ENCODE results near the gene SLC41A3. TPM values are rescaled to one million over a fixed set of nuclear protein-coding genes. Genes with fewer than 3 reads are reported as not detected.

SLC41A3 gene
- total and polyA plus RNA-seq, 10 of the 15 experiments (the other 5 are each of a cell fraction or from before 2014, with no cell fraction given): 8.3 to 29.5 (median 16.7) TPM

DNA sequence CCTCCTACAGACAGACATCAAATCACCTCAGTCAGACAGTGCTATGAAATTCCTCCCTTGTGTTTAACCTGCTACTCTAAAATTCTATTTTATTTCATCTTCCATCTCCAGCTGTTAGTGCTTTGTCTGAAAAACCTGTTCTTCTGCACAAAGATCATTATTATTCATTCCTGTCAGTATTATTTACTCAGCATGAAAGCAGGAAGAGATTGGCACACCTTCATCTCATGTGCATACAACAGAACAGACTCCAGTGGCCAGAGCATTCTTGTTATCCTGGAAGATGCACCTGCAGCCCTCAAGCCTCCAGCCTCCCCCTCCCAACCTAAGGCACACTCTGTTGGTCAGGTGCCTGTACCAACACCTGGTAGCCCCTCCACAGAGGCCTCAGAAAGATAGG lies 116.8 kb downstream of the SLC41A3 start:
- no peak overlapping the region for H3K4me3 ChIP-seq
- no peaks in the 10 kb centered on the region for H4K20me1 ChIP-seq (ENCODE audit: control insufficient read depth, insufficient read depth)
- H3K27ac ChIP-seq (ENCODE audit: control insufficient read depth, insufficient read depth): no peak overlapping the region
- peaks cover 0 to 4% of the 10 kb centered on the region in 2 experiments; a peak in 2 of 4 replicates for H3K27me3 ChIP-seq (replicated peaks in 1 of 2; ENCODE audit: control insufficient read depth in 2 of 2, insufficient read depth in 2 of 2, low read length in 1 of 2)
- no peak overlapping the region for H3K9ac ChIP-seq (ENCODE audit: control insufficient read depth, insufficient read depth, low read length)
- no peaks in the 10 kb centered on the region for H3K79me2 ChIP-seq (ENCODE audit: control insufficient read depth, insufficient read depth, low read length)
- ChIA-PET POLR2A (no interaction called here), CTCF (no interaction called here), SMC1A (ENCODE audit: uncharacterized antibody, unreplicated experiment) (no interaction called here), RAD21 (ENCODE audit: unreplicated experiment) (no interaction called here)
- ATAC-seq (no peak), FAIRE-seq (no peak), DNase-seq (ENCODE audit: low read depth, low spot score) (no peak)
- in situ Hi-C loops (cut with MboI) (no loop called here), intact Hi-C loops (cut with micrococcal nuclease; ENCODE audit: unreplicated experiment) (no loop called here)
- no peaks in the 10 kb centered on the region for H3K4me1 ChIP-seq (ENCODE audit: control insufficient read depth, insufficient read depth, low read length)
- H3K36me3 ChIP-seq (ENCODE audit: control insufficient read depth in 2 of 2, insufficient read depth in 2 of 2, low read length in 1 of 2): no peaks in the 10 kb centered on the region
- H3K4me2 ChIP-seq (ENCODE audit: control insufficient read depth, insufficient read depth): no peak overlapping the region
- H2AFZ ChIP-seq (ENCODE audit: control insufficient read depth, low read depth, low read length): no peak overlapping the region
- H3K9me3 ChIP-seq (replicated peaks; ENCODE audit: control insufficient read depth, insufficient read depth, low read length): no peaks in the 10 kb centered on the region
- TF ChIP-seq YY1 (IDR thresholded peaks at IDR 0.05; ENCODE audit: low read depth, low read length): no peak
- no TSS peak for BruUV-seq (replicated peaks)

DNA sequence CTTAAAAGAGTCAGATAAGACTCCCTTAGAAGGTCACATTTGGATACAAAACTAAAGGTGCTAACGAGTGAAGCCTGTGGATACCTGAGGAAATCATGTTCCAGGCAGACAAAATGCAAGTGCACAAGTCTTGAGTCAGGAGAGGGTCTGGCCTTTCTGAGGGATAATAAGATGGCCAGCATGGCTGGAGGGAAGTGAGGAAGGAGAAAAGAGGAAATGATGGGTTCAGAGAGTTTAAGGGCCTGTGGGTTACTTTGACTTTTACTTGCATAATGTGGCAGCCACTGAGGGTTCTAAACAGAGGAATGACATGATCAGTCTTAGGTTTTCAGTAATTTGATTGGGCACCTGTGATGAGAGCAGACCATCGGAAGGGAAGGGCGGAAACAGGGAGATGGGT lies 118.4 kb downstream of the SLC41A3 start:
- BruUV-seq (replicated peaks): no TSS peak
- in situ Hi-C loops (cut with MboI): no loop called here
- TF ChIP-seq NFYB (IDR thresholded peaks at IDR 0.05; ENCODE audit: insufficient read depth, low read depth, low read length) (no peak), RFX5 (IDR thresholded peaks at IDR 0.05; ENCODE audit: low read depth, low read length) (no peak), CBX3 (IDR thresholded peaks at IDR 0.05; ENCODE audit: borderline replicate concordance, low read depth) (no peak), RELA (IDR thresholded peaks at IDR 0.05; ENCODE audit: borderline replicate concordance, partially characterized antibody) (no peak), RCOR1 (conservative IDR thresholded peaks at IDR 0.05; ENCODE audit: low read depth, low read length) (no peak), NBN (IDR thresholded peaks at IDR 0.05) (no peak), STAT3 (IDR thresholded peaks at IDR 0.05; ENCODE audit: low read depth, low read length) (no peak), SMARCA5 (IDR thresholded peaks at IDR 0.05) (no peak), BRCA1 (IDR thresholded peaks at IDR 0.05; ENCODE audit: low read depth, low read length) (no peak), SREBF2 (IDR thresholded peaks at IDR 0.05; ENCODE audit: low read length) (no peak), DPF2 (IDR thresholded peaks at IDR 0.05) (no peak)
- TF ChIP-seq, protein P1, sequence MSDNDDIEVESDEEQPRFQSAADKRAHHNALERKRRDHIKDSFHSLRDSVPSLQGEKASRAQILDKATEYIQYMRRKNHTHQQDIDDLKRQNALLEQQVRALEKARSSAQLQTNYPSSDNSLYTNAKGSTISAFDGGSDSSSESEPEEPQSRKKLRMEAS (IDR thresholded peaks at IDR 0.05; ENCODE audit: low read depth, low read length): no peak
- TF ChIP-seq, protein P2, sequence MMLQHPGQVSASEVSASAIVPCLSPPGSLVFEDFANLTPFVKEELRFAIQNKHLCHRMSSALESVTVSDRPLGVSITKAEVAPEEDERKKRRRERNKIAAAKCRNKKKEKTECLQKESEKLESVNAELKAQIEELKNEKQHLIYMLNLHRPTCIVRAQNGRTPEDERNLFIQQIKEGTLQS (IDR thresholded peaks at IDR 0.05; ENCODE audit: borderline replicate concordance, extremely low read depth, low read depth, low read length): no peak
- TF ChIP-seq, protein P3, sequence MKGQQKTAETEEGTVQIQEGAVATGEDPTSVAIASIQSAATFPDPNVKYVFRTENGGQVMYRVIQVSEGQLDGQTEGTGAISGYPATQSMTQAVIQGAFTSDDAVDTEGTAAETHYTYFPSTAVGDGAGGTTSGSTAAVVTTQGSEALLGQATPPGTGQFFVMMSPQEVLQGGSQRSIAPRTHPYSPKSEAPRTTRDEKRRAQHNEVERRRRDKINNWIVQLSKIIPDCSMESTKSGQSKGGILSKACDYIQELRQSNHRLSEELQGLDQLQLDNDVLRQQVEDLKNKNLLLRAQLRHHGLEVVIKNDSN (IDR thresholded peaks at IDR 0.05; ENCODE audit: borderline replicate concordance, extremely low read length, insufficient read depth, low read depth, low read length): no peak
- TF ChIP-seq, protein P4, sequence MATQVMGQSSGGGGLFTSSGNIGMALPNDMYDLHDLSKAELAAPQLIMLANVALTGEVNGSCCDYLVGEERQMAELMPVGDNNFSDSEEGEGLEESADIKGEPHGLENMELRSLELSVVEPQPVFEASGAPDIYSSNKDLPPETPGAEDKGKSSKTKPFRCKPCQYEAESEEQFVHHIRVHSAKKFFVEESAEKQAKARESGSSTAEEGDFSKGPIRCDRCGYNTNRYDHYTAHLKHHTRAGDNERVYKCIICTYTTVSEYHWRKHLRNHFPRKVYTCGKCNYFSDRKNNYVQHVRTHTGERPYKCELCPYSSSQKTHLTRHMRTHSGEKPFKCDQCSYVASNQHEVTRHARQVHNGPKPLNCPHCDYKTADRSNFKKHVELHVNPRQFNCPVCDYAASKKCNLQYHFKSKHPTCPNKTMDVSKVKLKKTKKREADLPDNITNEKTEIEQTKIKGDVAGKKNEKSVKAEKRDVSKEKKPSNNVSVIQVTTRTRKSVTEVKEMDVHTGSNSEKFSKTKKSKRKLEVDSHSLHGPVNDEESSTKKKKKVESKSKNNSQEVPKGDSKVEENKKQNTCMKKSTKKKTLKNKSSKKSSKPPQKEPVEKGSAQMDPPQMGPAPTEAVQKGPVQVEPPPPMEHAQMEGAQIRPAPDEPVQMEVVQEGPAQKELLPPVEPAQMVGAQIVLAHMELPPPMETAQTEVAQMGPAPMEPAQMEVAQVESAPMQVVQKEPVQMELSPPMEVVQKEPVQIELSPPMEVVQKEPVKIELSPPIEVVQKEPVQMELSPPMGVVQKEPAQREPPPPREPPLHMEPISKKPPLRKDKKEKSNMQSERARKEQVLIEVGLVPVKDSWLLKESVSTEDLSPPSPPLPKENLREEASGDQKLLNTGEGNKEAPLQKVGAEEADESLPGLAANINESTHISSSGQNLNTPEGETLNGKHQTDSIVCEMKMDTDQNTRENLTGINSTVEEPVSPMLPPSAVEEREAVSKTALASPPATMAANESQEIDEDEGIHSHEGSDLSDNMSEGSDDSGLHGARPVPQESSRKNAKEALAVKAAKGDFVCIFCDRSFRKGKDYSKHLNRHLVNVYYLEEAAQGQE (IDR thresholded peaks at IDR 0.05; ENCODE audit: low read depth, low read length): no peak

More for the DNA sequence above, 118.4 kb downstream of the SLC41A3 start:
- intact Hi-C loops (cut with micrococcal nuclease; ENCODE audit: unreplicated experiment): no loop called here
- no peaks in the 10 kb centered on the region for H3K79me2 ChIP-seq (ENCODE audit: control insufficient read depth, insufficient read depth, low read length)
- FAIRE-seq: no peak
- no peak for DNase-seq (ENCODE audit: low read depth, low spot score)
- POLR2A ChIA-PET: no interaction called here
- WGBS (ENCODE audit: insufficient coverage, insufficient replicate concordance, low lambda C conversion rate, missing lambda C conversion rate): 54% methylated on average over 3 of the region's 3 CpGs
- H3K4me1 ChIP-seq (ENCODE audit: control insufficient read depth, insufficient read depth, low read length): no peaks in the 10 kb centered on the region
- H4K20me1 ChIP-seq (ENCODE audit: control insufficient read depth, insufficient read depth): no peaks in the 10 kb centered on the region
- H3K4me3 ChIP-seq: no peak overlapping the region
- H2AFZ ChIP-seq (ENCODE audit: control insufficient read depth, low read depth, low read length): no peak overlapping the region
- H3K9me3 ChIP-seq (replicated peaks; ENCODE audit: control insufficient read depth, insufficient read depth, low read length): no peaks in the 10 kb centered on the region
- SMC1A ChIA-PET (ENCODE audit: uncharacterized antibody, unreplicated experiment): no interaction called here
- CTCF ChIA-PET: no interaction called here
- no peaks in the 10 kb centered on the region; a peak in 2 of 4 replicates for H3K27me3 ChIP-seq (replicated peaks in 1 of 2; ENCODE audit: control insufficient read depth in 2 of 2, insufficient read depth in 2 of 2, low read length in 1 of 2)
- ATAC-seq: no peak
- H3K36me3 ChIP-seq (ENCODE audit: control insufficient read depth in 2 of 2, insufficient read depth in 2 of 2, low read length in 1 of 2): no peaks in the 10 kb centered on the region
- RAD21 ChIA-PET (ENCODE audit: unreplicated experiment): no interaction called here
- no peak overlapping the region for H3K4me2 ChIP-seq (ENCODE audit: control insufficient read depth, insufficient read depth)
- no peak overlapping the region for H3K27ac ChIP-seq (ENCODE audit: control insufficient read depth, insufficient read depth)
- H3K9ac ChIP-seq (ENCODE audit: control insufficient read depth, insufficient read depth, low read length): no peak overlapping the region
